GM19468 (cell line): ENCODE data around the gene HMX1.

Source experiments
- ATAC-seq: cut with Tn5 transposase; IDR thresholded peaks from one replicate; pipeline ENCODE4 v1.9.1; 2021; ENCODE audit warnings: mild to moderate bottlenecking, moderate library complexity, moderate number of reproducible peaks; ENCODE audit not compliant: unreplicated experiment; ENCODE audit errors: extremely low read depth

Gene HMX1

DNA sequence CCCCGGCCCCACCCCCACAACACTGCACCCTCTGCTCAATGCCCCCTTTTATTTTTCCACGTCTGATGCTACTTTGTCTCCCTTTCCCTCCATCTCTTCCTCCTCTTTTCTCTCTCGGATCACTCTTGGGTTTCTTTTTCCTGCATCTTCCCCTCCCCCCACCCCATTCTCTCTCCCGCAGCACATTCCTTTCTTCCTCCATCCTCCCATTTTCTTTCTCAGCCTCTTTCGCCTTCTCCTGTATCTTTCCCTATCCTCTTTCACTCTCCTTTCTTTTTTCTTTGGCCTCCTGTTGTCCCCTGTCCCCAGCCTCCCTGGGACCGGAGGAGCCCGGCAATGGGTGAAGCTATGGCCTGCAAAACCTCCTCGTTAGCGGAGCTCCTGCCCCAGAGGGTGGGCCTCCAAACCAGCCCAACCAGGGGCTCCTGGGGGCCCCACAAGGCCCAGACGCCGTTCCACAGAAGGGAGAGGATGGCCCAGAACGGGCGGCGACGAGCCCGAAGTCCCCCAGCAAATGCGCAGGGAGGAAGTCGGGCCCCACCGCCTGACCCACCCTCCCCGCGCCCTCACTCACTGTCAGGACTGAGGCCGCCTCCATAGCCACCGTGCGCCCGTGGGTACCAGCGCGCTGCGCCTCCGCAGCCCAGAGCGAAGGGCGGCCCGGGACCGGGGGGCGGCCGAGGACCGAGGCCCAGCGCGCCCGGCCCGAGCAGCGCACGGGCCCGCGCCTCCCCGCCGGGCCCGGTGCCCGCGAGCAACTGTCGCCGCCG, 807 bp downstream of the HMX1 start:
- ATAC-seq, result no peak

GRCh38 chr4:8869898-8870646, 1.6 kb downstream of the HMX1 start:
- ATAC-seq, result no peak

DNA sequence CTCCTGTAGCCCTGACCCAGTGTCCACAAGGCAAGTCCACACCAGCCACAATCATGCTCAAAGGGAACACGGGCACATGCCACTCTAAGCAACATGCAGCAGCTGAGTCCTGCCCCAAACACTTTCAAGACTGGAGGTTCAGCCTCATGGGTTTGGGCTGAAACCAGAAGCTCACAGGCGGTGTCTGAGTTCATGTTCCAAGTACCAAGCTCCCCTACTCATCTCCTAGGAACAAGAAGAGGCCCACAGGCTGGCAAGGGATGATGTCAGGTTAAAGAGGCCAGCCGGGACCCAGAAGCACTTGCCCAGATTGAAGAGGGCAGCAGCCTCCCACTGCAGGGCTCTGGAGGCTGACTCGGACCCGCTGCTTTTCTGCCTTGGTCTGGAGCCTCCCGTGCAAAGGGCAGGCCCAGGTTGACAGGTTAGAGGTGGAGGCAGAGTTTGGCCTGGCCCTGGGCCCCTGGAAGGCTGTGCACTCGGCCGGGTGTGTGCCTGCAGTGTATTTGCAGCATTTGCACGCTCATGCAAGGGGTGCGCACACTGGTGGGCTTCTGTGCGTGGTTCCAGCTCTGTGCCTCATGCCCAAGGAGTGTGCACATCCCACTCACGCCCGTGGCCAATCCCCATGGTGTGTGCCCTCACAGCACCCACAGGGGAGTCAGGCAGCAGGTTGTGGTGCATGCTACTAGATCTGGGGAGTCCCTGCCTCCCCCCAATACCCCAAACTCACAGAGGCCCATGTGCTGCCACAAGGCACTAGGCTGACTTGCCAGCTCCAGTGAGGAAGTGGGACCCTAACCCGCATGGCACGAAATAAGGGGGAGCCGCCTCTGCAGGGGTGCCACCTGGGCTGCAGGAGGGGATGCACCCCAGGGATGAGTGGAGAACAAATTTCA, 2.4 kb downstream of the HMX1 start:
- ATAC-seq, result no peak

DNA sequence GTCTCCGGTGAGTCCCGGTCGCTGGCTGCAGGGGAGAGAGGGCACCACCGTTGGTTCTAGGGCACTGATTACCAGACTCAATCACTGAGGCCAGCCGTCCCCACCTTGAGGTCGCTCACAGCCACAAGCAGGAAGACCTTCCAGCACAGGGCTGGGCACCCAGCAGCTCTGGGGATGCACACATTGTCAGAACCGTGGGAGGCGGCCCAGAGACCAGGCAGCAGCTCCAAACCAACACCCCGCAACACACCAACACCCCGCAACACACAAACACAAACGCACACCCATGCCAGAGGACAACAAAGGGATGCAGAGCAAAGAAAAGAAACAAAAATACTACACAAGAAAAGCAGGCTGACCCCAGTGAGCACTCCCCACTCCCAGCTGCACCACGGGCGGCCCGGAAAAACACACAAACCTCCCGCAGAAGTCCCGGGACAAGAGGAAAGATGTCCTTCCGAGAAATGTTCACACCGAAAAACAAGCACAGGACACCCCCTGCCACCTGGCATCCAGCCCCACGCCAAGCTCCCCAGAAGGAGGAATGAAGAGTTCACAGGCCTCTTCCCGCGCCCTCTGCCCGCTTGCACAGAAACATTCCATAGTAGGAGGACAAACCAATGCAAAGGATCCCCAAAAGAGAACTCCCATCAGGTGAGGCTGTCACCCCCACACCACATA, 3.2 kb downstream of the HMX1 start:
- ATAC-seq, result no peak

- no peak for ATAC-seq
Measured at GRCh38 chr4:8867624-8868320, 3.9 kb downstream of the HMX1 start.

- ATAC-seq, result no peak
Measured at GRCh38 chr4:8866828-8867623, 4.6 kb downstream of the HMX1 start.

GRCh38 chr4:8866421-8866820, 5.2 kb downstream of the HMX1 start:
- no peak for ATAC-seq

- ATAC-seq, result no peak
Measured at GRCh38 chr4:8865681-8866310, 5.8 kb downstream of the HMX1 start.

DNA sequence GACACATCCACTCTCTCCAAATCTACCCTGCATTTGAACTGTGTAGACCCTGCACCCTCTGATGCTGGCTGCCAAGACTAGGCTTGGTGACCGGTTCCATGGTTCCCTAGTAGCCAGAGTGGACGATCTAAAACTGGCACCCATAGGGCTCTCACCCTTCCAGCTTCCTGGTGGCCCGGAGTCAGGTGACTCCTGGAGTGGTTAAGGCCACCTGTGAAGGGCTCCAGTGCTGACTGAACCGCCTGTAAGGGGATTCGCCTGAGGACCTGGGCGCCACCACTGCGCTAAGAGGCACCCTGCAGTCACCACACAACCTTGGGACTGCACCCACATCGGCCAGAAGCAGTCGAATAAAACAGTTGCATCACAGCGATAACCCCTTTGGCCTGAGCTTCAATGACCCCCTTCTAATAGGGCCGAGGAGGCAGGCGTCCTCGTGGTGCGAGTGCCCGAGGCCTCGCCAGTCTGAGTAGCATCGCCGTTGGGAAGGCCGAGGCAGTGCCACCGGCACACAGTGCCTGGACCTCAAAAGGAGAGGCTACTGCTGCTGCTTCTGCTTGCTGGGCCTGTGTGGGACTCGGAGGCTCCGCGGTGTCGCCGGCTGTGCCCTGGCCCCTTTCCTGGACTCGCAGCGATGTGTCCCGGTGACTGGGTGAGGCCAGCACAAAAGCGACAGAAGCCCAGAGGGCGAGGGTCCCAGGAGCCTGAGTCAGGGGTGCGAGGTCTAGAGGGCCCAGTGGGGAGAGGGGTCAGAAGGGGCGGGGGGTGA, 6.5 kb downstream of the HMX1 start:
- ATAC-seq, result no peak

DNA sequence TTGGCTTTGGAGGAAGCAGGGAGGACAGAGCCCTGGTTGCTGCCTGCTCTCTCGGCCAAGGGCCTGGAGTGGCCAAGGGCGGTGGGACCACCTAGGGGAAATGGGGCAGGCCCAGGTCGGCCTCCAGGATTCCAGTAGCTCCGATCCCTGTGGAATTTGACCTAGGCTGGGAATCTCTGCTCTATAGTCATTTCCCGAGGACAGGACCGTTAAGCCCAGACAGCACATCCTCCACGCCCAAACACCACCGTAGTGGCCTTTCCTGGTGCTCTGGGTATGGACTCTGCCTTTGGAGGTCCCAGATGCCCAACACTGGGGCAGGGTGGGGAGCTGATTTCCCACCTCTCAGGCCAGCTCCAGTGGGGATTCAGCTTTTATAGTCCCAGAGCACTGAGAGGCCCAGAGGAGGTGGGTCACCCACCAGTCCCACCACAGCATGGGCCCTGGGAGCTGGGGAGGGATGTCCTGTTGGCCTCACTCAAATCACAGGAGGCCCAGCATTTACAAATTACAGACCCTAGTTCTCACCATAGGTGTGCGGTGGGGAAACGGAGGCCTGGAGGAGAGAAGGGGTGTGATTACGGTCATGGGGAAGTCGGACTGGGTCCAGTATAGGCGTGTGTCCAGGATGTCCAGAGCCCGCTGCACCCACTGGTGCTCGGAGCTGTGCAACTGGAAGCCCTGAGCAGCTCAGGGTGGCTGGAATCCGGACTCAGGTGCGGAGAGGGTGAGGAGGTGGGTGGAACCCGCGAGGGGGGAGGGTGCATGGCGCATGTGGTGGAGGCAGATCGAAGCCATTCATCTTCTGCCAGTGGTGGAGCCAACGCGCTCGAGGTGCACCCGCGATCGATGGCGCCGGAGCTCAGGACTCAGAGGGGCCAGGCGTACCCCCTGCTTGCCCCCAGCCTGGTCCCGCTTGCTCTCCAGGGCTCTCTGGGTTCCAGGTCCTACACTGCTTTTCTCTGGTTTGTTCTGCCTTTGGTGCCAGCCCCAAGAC, 7.7 kb downstream of the HMX1 start:
- ATAC-seq, result no peak

DNA sequence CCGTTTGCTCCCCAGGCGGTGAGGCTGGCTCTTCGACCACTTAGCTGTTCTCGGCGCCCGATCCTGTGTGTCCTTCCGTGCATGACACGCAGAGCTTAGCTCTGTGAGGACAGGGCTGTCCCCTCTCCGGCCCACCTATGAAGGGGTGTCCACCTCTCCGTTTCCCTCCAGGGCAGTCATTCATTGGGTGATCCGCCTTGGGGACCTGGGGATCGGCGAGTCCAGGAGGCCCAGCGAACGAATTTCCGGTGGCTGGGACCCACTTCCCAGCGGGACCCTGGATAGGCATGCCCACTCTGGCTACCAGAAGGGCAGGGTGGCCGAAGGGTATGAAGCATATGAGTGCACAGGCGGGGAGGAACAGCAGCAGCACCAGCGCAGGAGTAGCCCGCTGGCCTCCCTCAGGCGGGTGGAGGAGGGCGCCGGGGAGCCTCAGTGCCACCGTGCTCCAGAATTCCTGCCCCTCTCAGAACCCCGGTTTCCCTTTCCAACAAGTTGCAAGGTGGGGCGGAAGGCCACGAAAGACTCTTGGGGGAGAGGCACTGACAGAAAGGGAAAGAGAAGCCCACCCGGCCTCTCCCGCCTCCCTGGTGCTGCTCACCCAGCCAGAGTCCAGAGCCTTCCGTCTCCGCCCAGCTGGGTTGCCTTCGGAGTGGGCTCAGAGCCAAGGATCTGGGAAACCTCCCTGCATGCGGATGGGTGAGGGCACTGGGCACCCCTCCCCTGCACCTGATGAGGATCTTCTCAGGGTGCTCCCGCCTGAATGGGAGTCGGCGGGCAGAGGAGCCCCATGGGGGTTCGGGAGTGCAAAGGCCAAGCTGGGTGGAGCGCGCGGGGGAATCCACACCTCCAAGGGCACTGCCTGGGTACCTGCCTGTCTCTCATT, 8.6 kb downstream of the HMX1 start:
- no peak for ATAC-seq

DNA sequence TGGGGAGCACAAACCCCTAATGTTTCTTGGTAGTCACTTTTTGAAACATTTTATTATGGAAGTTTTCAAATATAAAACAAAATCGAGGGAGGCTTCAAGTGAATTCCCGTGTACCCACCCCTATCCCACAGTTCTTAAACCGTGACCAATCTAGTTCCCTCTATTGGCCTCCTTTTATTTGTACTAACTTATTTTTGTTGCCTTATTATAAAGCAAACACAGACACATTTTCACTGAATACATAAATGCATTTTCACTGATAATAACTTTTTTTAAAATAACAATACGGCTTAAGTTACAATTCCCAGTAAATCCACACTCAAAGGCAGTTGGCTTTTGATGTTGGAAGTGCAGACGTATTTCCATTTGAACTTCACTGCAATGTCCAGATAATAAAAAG, 9.3 kb downstream of the HMX1 start:
- no peak for ATAC-seq

DNA sequence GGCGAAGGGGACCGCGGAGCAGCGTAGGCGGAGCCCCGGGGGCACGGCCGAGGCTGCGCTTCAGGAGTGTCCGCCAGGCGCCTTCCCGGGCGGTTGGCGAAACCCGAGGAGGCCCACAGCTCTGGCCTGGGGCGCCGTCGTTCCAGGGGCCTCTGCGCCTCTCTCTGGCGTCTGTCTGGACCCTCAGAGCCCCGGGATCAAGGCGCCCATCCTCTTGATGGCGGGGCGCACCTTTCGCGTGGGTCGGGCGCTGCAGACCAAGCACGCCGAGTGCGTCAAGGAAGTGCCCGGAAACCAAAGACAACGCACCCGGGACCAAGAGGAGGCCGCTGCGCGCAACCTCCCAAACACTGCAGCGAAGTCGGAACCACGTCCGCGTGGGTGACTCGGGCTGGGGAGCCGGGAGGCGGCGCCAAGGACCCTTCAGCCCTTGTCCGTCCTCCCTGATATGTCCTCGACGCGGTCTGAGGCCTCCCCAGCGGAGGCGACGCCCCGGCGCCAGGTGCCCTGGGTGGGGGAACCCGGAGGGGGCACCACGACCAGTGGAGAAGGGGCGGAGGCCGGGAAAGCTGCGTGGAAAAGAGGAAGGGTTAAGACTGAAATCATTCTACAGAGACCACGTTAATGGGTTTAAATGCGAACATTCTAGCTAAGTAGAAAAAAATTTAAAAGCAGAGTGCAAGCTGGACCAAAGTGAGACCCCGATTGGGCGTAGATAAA, 9.9 kb downstream of the HMX1 start:
- ATAC-seq, result no peak

- ATAC-seq, result no peak
Measured at GRCh38 chr4:8860892-8861575, 10.6 kb downstream of the HMX1 start.
